GM18505 (cell line): ENCODE results near the gene LAMC3.

Experiments
- ATAC-seq: cut with Tn5 transposase; IDR thresholded peaks from one replicate; pipeline ENCODE4 v1.9.1; 2021; ENCODE audit not compliant: unreplicated experiment
- POLR2A ChIP-seq: IDR thresholded peaks from 4 replicates; pipeline ENCODE4 v1.6.1; 2011; ENCODE audit warnings: borderline replicate concordance; ENCODE audit not compliant: insufficient read depth, insufficient read length; ENCODE audit errors: extremely low read depth

The LAMC3 gene

GRCh38 chr9:130972277-130972956, 36.6 kb upstream of the LAMC3 start:
- no peak for TF ChIP-seq POLR2A

GRCh38 chr9:130972957-130973685, 35.9 kb upstream of the LAMC3 start:
- no peak for TF ChIP-seq POLR2A
- no peak for ATAC-seq

More at GRCh38 chr9:130972277-130972956, 36.6 kb upstream of the LAMC3 start:
- ATAC-seq: no peak

GRCh38 chr9:130973686-130974281, 35.2 kb upstream of the LAMC3 start:
- ATAC-seq: no peak
- no peak for TF ChIP-seq POLR2A

GRCh38 chr9:130974697-130975096, 34.3 kb upstream of the LAMC3 start:
- no peak for ATAC-seq
- TF ChIP-seq POLR2A: no peak

GRCh38 chr9:130975156-130975555, 33.8 kb upstream of the LAMC3 start:
- ATAC-seq: no peak

GRCh38 chr9:130975932-130976841, 32.8 kb upstream of the LAMC3 start:
- no peak for ATAC-seq
- TF ChIP-seq POLR2A: no peak

More at GRCh38 chr9:130975156-130975555, 33.8 kb upstream of the LAMC3 start:
- TF ChIP-seq POLR2A: no peak

GRCh38 chr9:130977811-130978221, 31.2 kb upstream of the LAMC3 start:
- no peak for TF ChIP-seq POLR2A
- ATAC-seq: no peak

- no peak for TF ChIP-seq POLR2A
- no peak for ATAC-seq
Observed at GRCh38 chr9:130979591-130980385, 29.2 kb upstream of the LAMC3 start.

GRCh38 chr9:130980526-130980925, 28.4 kb upstream of the LAMC3 start:
- TF ChIP-seq POLR2A: no peak
- ATAC-seq: no peak

GRCh38 chr9:130981002-130981755, 27.8 kb upstream of the LAMC3 start:
- TF ChIP-seq POLR2A: no peak
- ATAC-seq: no peak

GRCh38 chr9:130981756-130982137, 27.2 kb upstream of the LAMC3 start:
- no peak for ATAC-seq
- TF ChIP-seq POLR2A: no peak

- ATAC-seq: no peak
- TF ChIP-seq POLR2A: no peak
Observed at GRCh38 chr9:130982636-130983358, 26.2 kb upstream of the LAMC3 start.

- TF ChIP-seq POLR2A: no peak
- ATAC-seq: no peak
Observed at GRCh38 chr9:130983359-130983670, 25.7 kb upstream of the LAMC3 start.
